ENCODE data around the gene CFHR2. TPM values are rescaled to one million over a fixed set of nuclear protein-coding genes. Genes with fewer than 3 reads are reported as not detected.
"Not testable (repeated sequence)": the region's sequence is repeated elsewhere in the genome, so short reads cannot be mapped to it uniquely, and the experiment has no call there.

CFHR2 gene
- total RNA-seq, 2 experiments from 2014 or later: not detected

- Histone ChIP-seq H3K36me3 (ENCODE audit: insufficient read depth, low read length) (no peaks in the 10 kb centered on the region), H3K27ac (ENCODE audit: low read depth in 1 of 2, low read length in 2 of 2) (no peak overlapping the region), H3K27me3 (ENCODE audit: control insufficient read depth in 1 of 2, insufficient read depth in 2 of 2, low read length in 2 of 2) (no peaks in the 10 kb centered on the region), H3K9me3 (ENCODE audit: control insufficient read depth in 1 of 2, insufficient read depth in 1 of 2, low read length in 2 of 2) (peaks cover 0 to 9% of the 10 kb centered on the region in 2 experiments), H3K4me3 (ENCODE audit: low read length) (no peak overlapping the region), H3K4me1 (ENCODE audit: insufficient read depth, low read length) (no peaks in the 10 kb centered on the region)
- no peaks in the 10 kb centered on the region for H3K27me3 Mint-ChIP-seq
- H3K4me1 Mint-ChIP-seq (ENCODE audit: low read depth): no peaks in the 10 kb centered on the region
- no peak for ATAC-seq (ENCODE audit: poor library complexity)
- TF ChIP-seq CTCF (IDR thresholded peaks at IDR 0.05): no peak
- H3K36me3 Mint-ChIP-seq (ENCODE audit: low read depth): no peaks in the 10 kb centered on the region
- no peak overlapping the region for H3K27ac Mint-ChIP-seq
- H3K9me3 Mint-ChIP-seq: no peaks in the 10 kb centered on the region
- CTCF ChIA-PET: no interaction called here
- intact Hi-C loops (cut with DNase I, micrococcal nuclease): no loop called here
- no peak overlapping the region for H3K4me3 Mint-ChIP-seq
- POLR2A ChIA-PET: no interaction called here
- DNase-seq: no peak
Measured at GRCh38 chr1:196933531-196934189, 9.9 kb upstream of the CFHR2 start.

- H3K9me3 ChIP-seq (ENCODE audit: control insufficient read depth in 1 of 2, insufficient read depth in 1 of 2, low read length in 2 of 2); H3K4me3 Mint-ChIP-seq; H3K36me3 ChIP-seq (ENCODE audit: insufficient read depth, low read length); H3K4me1 Mint-ChIP-seq (ENCODE audit: low read depth); H3K9me3 Mint-ChIP-seq; POLR2A ChIA-PET; H3K27me3 ChIP-seq (ENCODE audit: control insufficient read depth in 1 of 2, insufficient read depth in 2 of 2, low read length in 2 of 2); H3K27me3 Mint-ChIP-seq; H3K4me3 ChIP-seq (ENCODE audit: low read length); H3K36me3 Mint-ChIP-seq (ENCODE audit: low read depth); H3K27ac Mint-ChIP-seq; H3K4me1 ChIP-seq (ENCODE audit: insufficient read depth, low read length); DNase-seq; ATAC-seq (ENCODE audit: poor library complexity); H3K27ac ChIP-seq (ENCODE audit: low read depth in 1 of 2, low read length in 2 of 2); CTCF ChIA-PET: not testable (repeated sequence)
- intact Hi-C loops (cut with DNase I, micrococcal nuclease): loop anchor here in 1 of 2 experiments (5.0 kb wide), 1 partner anchor 129 kb away; no protein-coding TSS in a partner anchor
Measured at GRCh38 chr1:196941474-196941873, 2.1 kb upstream of the CFHR2 start.

- Histone ChIP-seq H3K27ac (ENCODE audit: low read depth in 1 of 2, low read length in 2 of 2) (no peak overlapping the region), H3K9me3 (ENCODE audit: control insufficient read depth in 1 of 2, insufficient read depth in 1 of 2, low read length in 2 of 2) (peaks cover 0 to 3% of the 10 kb centered on the region in 2 experiments), H3K4me1 (ENCODE audit: insufficient read depth, low read length) (no peaks in the 10 kb centered on the region), H3K4me3 (ENCODE audit: low read length) (no peak overlapping the region), H3K36me3 (ENCODE audit: insufficient read depth, low read length) (no peaks in the 10 kb centered on the region), H3K27me3 (ENCODE audit: control insufficient read depth in 1 of 2, insufficient read depth in 2 of 2, low read length in 2 of 2) (no peaks in the 10 kb centered on the region)
- no peak for DNase-seq
- ChIA-PET POLR2A (no interaction called here), CTCF (no interaction called here)
- Mint-ChIP-seq H3K9me3 (no peaks in the 10 kb centered on the region), H3K27ac (no peak overlapping the region), H3K4me1 (ENCODE audit: low read depth) (no peaks in the 10 kb centered on the region), H3K36me3 (ENCODE audit: low read depth) (no peaks in the 10 kb centered on the region), H3K4me3 (no peak overlapping the region), H3K27me3 (peaks cover 4% of the 10 kb centered on the region)
- no peak for ATAC-seq (ENCODE audit: poor library complexity)
- TF ChIP-seq CTCF (IDR thresholded peaks at IDR 0.05): no peak
- intact Hi-C loops (cut with DNase I, micrococcal nuclease): no loop called here
Measured at GRCh38 chr1:196951711-196952394, 8.3 kb downstream of the CFHR2 start.

Measured in CD4-positive, alpha-beta T cell (primary cell).